Loucy (cell line): ENCODE measurements around the gene CLDN24.

Experiments
- H2AFZ ChIP-seq: fragments of 200-600 bp; sonication (generic); 2 replicates; pipeline ENCODE4 v1.6.0; 2016; ENCODE audit warnings: antibody characterized with exemption, mild to moderate bottlenecking, low read length, moderate library complexity
- H3F3A ChIP-seq: fragments of 200-600 bp; 2 replicates; pipeline ENCODE4 v1.6.0; 2016; ENCODE audit warnings: antibody characterized with exemption, low read depth, mild to moderate bottlenecking
- H3K27me3 ChIP-seq: fragments of 200-600 bp; sonication (generic); 2 replicates; pipeline ENCODE4 v1.6.1; 2014; ENCODE audit warnings: low read length, mild to moderate bottlenecking; ENCODE audit not compliant: insufficient read depth, poor library complexity, severe bottlenecking
- H3K36me3 ChIP-seq: fragments of 200-600 bp; sonication (generic); 2 replicates; pipeline ENCODE4 v1.6.1; 2016; ENCODE audit warnings: low read length; ENCODE audit not compliant: insufficient read depth
- H3K4me1 ChIP-seq: fragments of 200-600 bp; sonication (generic); 2 replicates; pipeline ENCODE4 v1.5.1; 2014; ENCODE audit warnings: low read length, mild to moderate bottlenecking; ENCODE audit not compliant: insufficient read depth, poor library complexity, severe bottlenecking
- H3K4me2 ChIP-seq: fragments of 200-600 bp; sonication (generic); 2 replicates; pipeline ENCODE4 v1.6.0; 2014; ENCODE audit warnings: antibody characterized with exemption, low read length, low read depth, mild to moderate bottlenecking; ENCODE audit not compliant: poor library complexity, severe bottlenecking
- H3K4me3 ChIP-seq: fragments of 200-600 bp; sonication (generic); 2 replicates; pipeline ENCODE4 v1.5.1; 2014; ENCODE audit warnings: low read length, mild to moderate bottlenecking, mixed read lengths; ENCODE audit not compliant: poor library complexity, severe bottlenecking
- H3K79me2 ChIP-seq: fragments of 200-600 bp; sonication (generic); 2 replicates; pipeline ENCODE4 v1.6.1; 2014; ENCODE audit warnings: low read length; ENCODE audit not compliant: insufficient read depth
- H3K9ac ChIP-seq: fragments of 200-600 bp; sonication (generic); 2 replicates; pipeline ENCODE4 v1.6.0; 2014; ENCODE audit warnings: mild to moderate bottlenecking, low read depth, low read length, moderate library complexity; ENCODE audit not compliant: poor library complexity, severe bottlenecking
- H3K9me2 ChIP-seq: fragments of 200-600 bp; sonication (generic); replicated peaks from 2 replicates; pipeline ENCODE4 v1.6.1; 2016; ENCODE audit warnings: low read depth, low read length, mixed read lengths
- H3K9me3 ChIP-seq: fragments of 200-600 bp; sonication (generic); 2 replicates; pipeline ENCODE4 v1.6.1; 2014; ENCODE audit warnings: mild to moderate bottlenecking, antibody characterized with exemption, low read length, low read depth; ENCODE audit not compliant: insufficient read depth
- H4K20me1 ChIP-seq: fragments of 200-600 bp; sonication (generic); 2 replicates; pipeline ENCODE4 v1.6.0; 2014; ENCODE audit warnings: antibody characterized with exemption, low read length, mild to moderate bottlenecking; ENCODE audit not compliant: insufficient read depth, poor library complexity, severe bottlenecking
- CTCF ChIP-seq: fragments of 200-600 bp; sonication (generic); conservative IDR thresholded peaks from 2 replicates; pipeline ENCODE4 v1.5.1; 2014; ENCODE audit warnings: mild to moderate bottlenecking, antibody characterized with exemption, low read length
- EZH2phosphoT487 ChIP-seq: fragments of 200-600 bp; IDR thresholded peaks from 2 replicates; pipeline ENCODE4 v1.6.1; 2018; ENCODE audit warnings: antibody characterized with exemption, mild to moderate bottlenecking, moderate library complexity, borderline replicate concordance

The CLDN24 gene

GRCh38 chr4:183320211-183321059 lies 1.8 kb downstream of the CLDN24 start, which contains the start of gene CLDN22:
TSS of gene CLDN22 (minus strand) at chr4:183320276. CDS start at chr4:183320218, 58 bp downstream.
- no peaks in the 10 kb centered on the region for H3K9me3 ChIP-seq
- H3K9ac ChIP-seq = no peak within 1 kb of the TSS
- H3K9me2 ChIP-seq = no peaks in the 10 kb centered on the region
- H3F3A ChIP-seq = no peaks in the 10 kb centered on the region
- H3K4me2 ChIP-seq = no peak within 1 kb of the TSS
- no peaks in the 10 kb centered on the region for H3K27me3 ChIP-seq
- H3K79me2 ChIP-seq = no peaks in the 10 kb centered on the region
- no peak within 1 kb of the TSS for H3K4me3 ChIP-seq
- no peak within 1 kb of the TSS for H2AFZ ChIP-seq
- no peaks in the 10 kb centered on the region for H3K4me1 ChIP-seq
- TF ChIP-seq EZH2phosphoT487 = no peak
- no peak for TF ChIP-seq CTCF
- H4K20me1 ChIP-seq = no peaks in the 10 kb centered on the region
- H3K36me3 ChIP-seq = no peaks in the 10 kb centered on the region

GRCh38 chr4:183318656-183319055 lies 3.6 kb downstream of the CLDN24 start:
- Histone ChIP-seq H3K36me3 (no peaks in the 10 kb centered on the region), H3F3A (no peaks in the 10 kb centered on the region), H3K4me1 (no peaks in the 10 kb centered on the region), H3K9me3 (no peaks in the 10 kb centered on the region), H4K20me1 (no peaks in the 10 kb centered on the region), H3K79me2 (no peaks in the 10 kb centered on the region), H3K9me2 (no peaks in the 10 kb centered on the region), H3K27me3 (no peaks in the 10 kb centered on the region), H3K9ac (no peak overlapping the region), H2AFZ (no peak overlapping the region), H3K4me3 (no peak overlapping the region), H3K4me2 (no peak overlapping the region)
- TF ChIP-seq CTCF = no peak
- no peak for TF ChIP-seq EZH2phosphoT487

GRCh38 chr4:183314806-183315205 lies 7.4 kb downstream of the CLDN24 start:
- Histone ChIP-seq H3K4me1 (no peaks in the 10 kb centered on the region), H3F3A (no peaks in the 10 kb centered on the region), H3K9ac (no peak overlapping the region), H3K4me3 (no peak overlapping the region), H3K79me2 (no peaks in the 10 kb centered on the region), H3K27me3 (no peaks in the 10 kb centered on the region), H2AFZ (no peak overlapping the region), H3K4me2 (no peak overlapping the region), H3K9me2 (no peaks in the 10 kb centered on the region), H3K36me3 (no peaks in the 10 kb centered on the region), H3K9me3 (no peaks in the 10 kb centered on the region), H4K20me1 (no peaks in the 10 kb centered on the region)
- no peak for TF ChIP-seq CTCF
- TF ChIP-seq EZH2phosphoT487 = no peak
